GM19467 (cell line): ENCODE results near the gene CDC37.
A peak's percentile ranks its signal among the peaks of the same experiment; 100 is the strongest.

ENCODE experiments used
- ATAC-seq: cut with Tn5 transposase; IDR thresholded peaks from one replicate; pipeline ENCODE4 v1.9.1; 2021; ENCODE audit warnings: mild to moderate bottlenecking, moderate library complexity; ENCODE audit not compliant: unreplicated experiment

CDC37 gene

GRCh38 chr19:10403137-10404021, at the start of gene CDC37:
CDC37 (minus strand) TSS chr19:10403542; CDS start chr19:10403479, 63 bp downstream.
- peak; percentile 76 for ATAC-seq

GRCh38 chr19:10450853-10451609, 47.7 kb upstream of the CDC37 start:
- ATAC-seq, result no peak

- ATAC-seq, result no peak
Measured at GRCh38 chr19:10450191-10450852, 47.0 kb upstream of the CDC37 start.

- no peak for ATAC-seq
Measured at GRCh38 chr19:10449037-10449436, 45.7 kb upstream of the CDC37 start.

DNA sequence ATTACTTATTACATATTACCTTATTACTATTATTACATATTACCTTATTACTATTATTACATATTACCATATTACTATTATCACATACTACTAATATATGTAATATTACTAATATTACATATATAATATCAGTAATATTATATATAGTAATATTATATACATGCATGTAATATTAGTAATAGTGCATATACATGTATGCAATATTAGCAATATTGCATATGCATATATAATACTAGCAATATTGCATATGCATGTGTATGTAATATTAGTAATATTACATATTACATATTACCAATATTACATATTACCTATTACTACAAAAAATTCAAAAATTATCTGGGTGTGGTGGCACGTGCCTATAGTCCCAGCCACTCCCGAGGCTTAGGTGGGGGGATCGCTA, 39.4 kb upstream of the CDC37 start:
- no peak for ATAC-seq

DNA sequence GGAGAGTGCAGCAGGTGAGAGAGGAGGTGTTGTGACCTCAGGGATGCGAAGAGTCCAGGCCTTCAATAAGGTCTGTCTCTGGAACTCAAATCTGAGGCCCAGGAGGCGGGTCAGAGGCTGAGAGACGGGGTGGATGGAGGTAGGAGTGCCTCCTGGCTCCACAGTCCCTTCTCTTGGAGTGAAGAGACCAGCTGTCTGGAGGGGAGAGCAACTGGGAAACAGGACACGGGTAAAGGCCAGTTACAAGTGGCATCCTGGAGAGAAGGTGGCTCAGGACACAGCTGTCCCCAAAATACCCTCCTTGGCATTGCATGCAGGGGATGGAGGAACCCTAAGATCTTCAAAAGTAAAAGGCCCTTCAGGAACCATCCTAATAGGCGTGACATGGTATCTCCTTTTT, 36.2 kb upstream of the CDC37 start:
- no peak for ATAC-seq

- ATAC-seq, result no peak
Measured at GRCh38 chr19:10433131-10433536, 29.8 kb upstream of the CDC37 start.

DNA sequence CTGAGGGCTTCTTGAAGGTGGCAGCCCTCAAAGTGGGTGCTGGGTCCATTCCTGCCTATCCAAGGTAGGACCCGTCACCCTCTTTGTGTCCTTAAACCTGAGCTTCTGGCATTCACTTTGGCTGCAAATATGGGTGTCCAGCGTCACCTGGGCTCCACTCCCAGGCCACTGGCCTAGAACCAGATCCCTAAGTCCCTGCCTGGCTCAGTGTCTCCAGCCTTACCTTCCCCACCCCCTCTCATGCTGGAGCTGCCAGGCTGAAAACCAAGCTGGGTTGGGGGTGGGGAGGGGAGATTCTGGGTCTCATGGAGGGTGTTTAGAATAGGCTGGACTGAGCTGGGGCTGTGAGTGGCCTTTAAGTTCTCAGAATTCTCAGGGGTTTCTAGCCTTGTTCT, 29.4 kb upstream of the CDC37 start:
- no peak for ATAC-seq

- no peak for ATAC-seq
Measured at GRCh38 chr19:10431943-10432735, 28.8 kb upstream of the CDC37 start.

GRCh38 chr19:10431254-10431942, 28.1 kb upstream of the CDC37 start:
- ATAC-seq, result no peak

DNA sequence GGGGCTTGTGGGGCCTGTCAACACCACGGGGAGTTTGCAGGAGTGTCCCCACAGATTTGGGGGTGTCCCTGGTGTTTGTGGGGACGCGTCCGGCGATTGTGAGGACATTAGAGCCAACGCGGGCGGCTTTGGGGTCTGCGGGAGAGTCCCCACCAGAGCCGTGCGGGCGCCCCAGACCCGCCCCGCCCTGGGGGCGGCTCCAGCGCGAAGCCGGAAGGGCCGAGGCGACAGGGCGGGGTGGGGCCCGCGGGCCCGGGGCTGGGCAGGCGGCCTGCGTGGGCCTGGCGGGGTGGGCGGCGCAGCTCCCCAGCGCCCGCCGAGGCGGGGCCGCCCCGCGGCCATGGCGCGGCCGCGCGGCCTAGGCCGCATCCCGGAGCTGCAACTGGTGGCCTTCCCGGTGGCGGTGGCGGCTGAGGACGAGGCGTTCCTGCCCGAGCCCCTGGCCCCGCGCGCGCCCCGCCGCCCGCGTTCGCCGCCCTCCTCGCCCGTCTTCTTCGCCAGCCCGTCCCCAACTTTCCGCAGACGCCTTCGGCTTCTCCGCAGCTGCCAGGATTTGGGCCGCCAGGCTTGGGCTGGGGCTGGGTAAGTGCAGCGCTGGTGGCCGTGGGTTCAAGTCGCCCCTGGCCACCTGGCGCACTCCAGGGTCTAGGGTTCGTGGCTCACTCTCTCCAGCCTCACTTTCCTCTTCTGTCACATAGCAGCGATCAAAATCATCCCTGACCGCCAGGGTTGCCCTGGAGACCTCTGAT, 27.3 kb upstream of the CDC37 start:
- ATAC-seq, result no peak

- no peak for ATAC-seq
Measured at GRCh38 chr19:10428996-10429381, 25.6 kb upstream of the CDC37 start.

DNA sequence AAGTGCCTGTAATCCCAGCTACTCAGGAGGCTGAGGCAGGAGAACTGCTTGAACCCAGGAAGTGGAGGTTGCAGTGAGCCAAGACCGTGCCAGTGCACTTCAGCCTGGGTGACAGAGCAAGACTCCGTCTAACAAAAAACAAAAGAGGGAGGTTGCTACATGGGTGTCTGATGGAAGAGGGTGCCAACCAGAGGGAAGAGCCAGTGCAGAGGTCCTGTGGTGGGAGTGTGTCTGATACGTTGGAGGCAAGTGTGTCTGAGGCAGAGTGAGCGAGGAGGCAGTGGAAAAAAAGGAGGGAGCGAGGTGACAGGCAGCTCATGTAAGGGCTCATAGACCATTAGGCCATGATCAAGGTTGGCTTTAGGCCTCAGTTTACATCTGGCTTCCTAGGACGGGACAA, 23.8 kb upstream of the CDC37 start:
- ATAC-seq, result no peak

DNA sequence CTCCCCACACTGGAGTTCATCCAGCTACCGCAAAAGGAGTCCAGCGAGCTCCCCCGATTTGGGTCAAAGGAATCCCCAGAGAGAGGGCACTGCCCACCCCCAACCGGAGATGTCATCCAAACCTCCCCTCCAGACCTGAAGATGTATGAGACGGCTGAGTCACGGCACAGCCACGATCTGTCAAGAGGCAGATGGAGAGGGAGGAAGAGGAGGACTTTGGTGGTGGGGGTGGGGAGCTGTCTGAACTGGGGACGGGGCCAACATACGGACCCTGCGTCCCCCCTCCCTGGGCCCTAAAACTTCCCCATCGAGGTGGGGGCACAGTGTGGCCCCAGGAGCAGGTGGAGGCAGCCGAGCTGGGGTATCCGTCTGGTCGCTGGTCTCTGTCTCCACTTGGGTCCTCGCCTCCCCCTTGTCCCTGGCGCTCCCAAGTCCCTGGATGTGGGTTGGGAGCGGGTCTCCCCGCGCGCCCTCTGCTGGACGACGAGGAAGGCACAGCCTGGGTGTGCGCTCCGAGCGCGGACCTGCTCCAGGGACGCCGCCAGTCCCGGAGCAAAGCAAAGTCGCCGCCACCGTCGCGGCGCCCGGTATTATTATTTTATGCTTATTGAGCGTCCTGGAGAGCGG, 20.8 kb upstream of the CDC37 start:
- ATAC-seq, result peak; percentile 31

GRCh38 chr19:10422846-10423245, 19.5 kb upstream of the CDC37 start:
- no peak for ATAC-seq

DNA sequence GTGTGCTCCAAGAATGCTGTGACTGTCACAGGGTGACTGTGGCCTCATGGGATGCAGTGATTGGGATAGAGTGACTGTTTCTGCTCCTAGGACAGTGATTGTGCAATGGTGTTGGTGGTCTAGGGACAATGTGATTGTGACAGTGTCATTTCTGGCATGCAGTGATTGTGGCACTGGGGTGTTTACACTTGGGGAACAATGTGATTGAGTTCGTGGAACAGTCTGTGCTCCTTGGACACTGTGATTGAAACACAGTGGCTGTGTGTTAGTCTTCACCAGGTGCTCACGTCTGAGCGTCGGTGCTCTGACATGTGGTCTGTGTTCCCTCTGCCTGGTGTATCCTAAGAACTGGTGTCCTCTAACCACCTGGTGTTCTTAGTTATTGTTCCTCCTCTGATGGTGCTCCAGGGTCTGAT, 18.7 kb upstream of the CDC37 start:
- no peak for ATAC-seq

DNA sequence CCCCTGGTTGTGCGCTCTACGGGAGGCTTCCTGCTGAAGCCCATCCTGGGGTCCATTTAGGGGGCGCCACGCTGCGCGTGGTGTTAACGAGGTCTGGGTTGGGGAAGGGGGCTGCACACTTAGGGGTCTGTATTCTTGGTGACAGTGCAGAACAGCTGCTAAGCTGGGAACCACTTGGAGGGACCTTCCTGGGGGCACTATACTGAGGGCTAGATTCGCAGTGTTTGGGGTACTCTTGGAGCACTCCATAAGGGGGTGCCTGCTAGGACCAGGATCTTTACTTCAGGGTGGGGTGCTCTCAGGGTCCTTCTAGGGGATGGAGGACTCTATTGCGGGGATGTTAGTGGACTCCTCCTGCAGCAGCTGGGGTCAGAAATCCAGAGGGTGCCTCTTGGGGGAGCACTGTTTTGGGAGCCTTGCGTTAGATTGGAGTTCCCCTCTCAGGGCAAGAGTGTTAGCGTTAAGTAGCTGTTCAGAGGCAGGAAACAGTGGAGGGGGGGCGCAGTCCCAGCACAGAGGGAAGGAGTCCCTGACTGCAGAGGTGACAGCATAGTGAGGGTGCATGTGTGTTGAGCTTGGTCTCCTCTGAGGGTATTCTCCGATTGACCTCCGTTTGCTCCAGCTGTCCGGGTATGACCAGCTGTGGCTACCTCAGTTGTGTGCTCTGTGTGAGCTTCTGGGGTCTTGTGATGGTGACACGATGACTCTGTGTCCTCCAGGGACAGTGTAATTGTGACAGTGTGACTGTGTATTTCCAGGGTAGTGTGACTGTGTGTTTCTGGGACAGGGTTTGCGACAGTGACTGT, 18.1 kb upstream of the CDC37 start:
- ATAC-seq, result no peak
